Fibroblast of villous mesenchyme (primary cell): ENCODE results near the gene GRIN2A. TPM values are rescaled to one million over a fixed set of nuclear protein-coding genes. Genes with fewer than 3 reads are reported as not detected.

Experiments
- DNase-seq: peaks from one replicate; pipeline ENCODE4 v3.0.0-alpha.2; 2010; ENCODE audit warnings: low read depth
- H3K4me3 ChIP-seq: 2 replicates; pipeline ENCODE4 v1.5.1; 2011; ENCODE audit warnings: low read depth, mild to moderate bottlenecking, low read length
- CTCF ChIP-seq: IDR thresholded peaks from 2 replicates; pipeline ENCODE4 v1.5.1; 2012; ENCODE audit warnings: low read depth, mild to moderate bottlenecking, low read length; ENCODE audit not compliant: insufficient read depth
- total RNA-seq: library from RNA; depleted of rRNA; stranded (reverse); fragments of >200 nt; gene quantifications from 2 replicates; pipeline ENCODE4 v1.2.3, GENCODE V29; 2012

Gene GRIN2A
- total RNA-seq, 1 donor = 1.3 TPM

GRCh38 chr16:10224850-10225249 lies 42.6 kb upstream of the GRIN2A start:
- no peak for DNase-seq
- no peak for TF ChIP-seq CTCF
- H3K4me3 ChIP-seq = no peak overlapping the region

- no peak for TF ChIP-seq CTCF
- H3K4me3 ChIP-seq = no peak overlapping the region
- DNase-seq = no peak
Observed at GRCh38 chr16:10220942-10221341, 38.7 kb upstream of the GRIN2A start.

GRCh38 chr16:10219742-10220141 lies 37.5 kb upstream of the GRIN2A start:
- no peak for DNase-seq
- no peak for TF ChIP-seq CTCF
- no peak overlapping the region for H3K4me3 ChIP-seq

GRCh38 chr16:10218490-10219206 lies 36.4 kb upstream of the GRIN2A start:
- H3K4me3 ChIP-seq = no peak overlapping the region
- no peak for DNase-seq
- TF ChIP-seq CTCF = no peak

- no peak for DNase-seq
- H3K4me3 ChIP-seq = no peak overlapping the region
- TF ChIP-seq CTCF = no peak
Observed at GRCh38 chr16:10213748-10214147, 31.5 kb upstream of the GRIN2A start.

- no peak overlapping the region for H3K4me3 ChIP-seq
- no peak for DNase-seq
- no peak for TF ChIP-seq CTCF
Observed at GRCh38 chr16:10210944-10211343, 28.7 kb upstream of the GRIN2A start.

GRCh38 chr16:10206865-10207264 lies 24.6 kb upstream of the GRIN2A start:
- TF ChIP-seq CTCF = no peak
- H3K4me3 ChIP-seq = no peak overlapping the region
- DNase-seq = no peak
